ENCODE measurements around the gene AIG1.
"Not testable (repeated sequence)": the region's sequence is repeated elsewhere in the genome, so short reads cannot be mapped to it uniquely, and the experiment has no call there.

Gene AIG1

GRCh38 chr6:143298071-143298470, 237.4 kb downstream of the AIG1 start:
- Histone ChIP-seq H3K4me3 (ENCODE audit: low read depth, low read length) (no peak overlapping the region), H3K27me3 (ENCODE audit: control insufficient read depth, insufficient read depth, low read length) (no peaks in the 10 kb centered on the region), H3K9ac (ENCODE audit: low read depth, low read length) (no peak overlapping the region), H3K36me3 (ENCODE audit: control insufficient read depth, insufficient read depth, low read length) (no peaks in the 10 kb centered on the region), H3K4me1 (ENCODE audit: control insufficient read depth, insufficient read depth, low read length) (no peaks in the 10 kb centered on the region), H3K9me3 (ENCODE audit: control insufficient read depth, insufficient read depth, low read length) (no peaks in the 10 kb centered on the region)

GRCh38 chr6:143299253-143300166, 238.8 kb downstream of the AIG1 start:
- Histone ChIP-seq H3K4me3 (ENCODE audit: low read depth, low read length) (no peak overlapping the region), H3K4me1 (ENCODE audit: control insufficient read depth, insufficient read depth, low read length) (no peaks in the 10 kb centered on the region), H3K27me3 (ENCODE audit: control insufficient read depth, insufficient read depth, low read length) (no peaks in the 10 kb centered on the region), H3K36me3 (ENCODE audit: control insufficient read depth, insufficient read depth, low read length) (no peaks in the 10 kb centered on the region), H3K9me3 (ENCODE audit: control insufficient read depth, insufficient read depth, low read length) (no peaks in the 10 kb centered on the region), H3K9ac (ENCODE audit: low read depth, low read length) (no peak overlapping the region)

GRCh38 chr6:143301188-143301587, 240.5 kb downstream of the AIG1 start:
- Histone ChIP-seq H3K9ac (ENCODE audit: low read depth, low read length) (no peak overlapping the region), H3K27me3 (ENCODE audit: control insufficient read depth, insufficient read depth, low read length) (no peaks in the 10 kb centered on the region), H3K9me3 (ENCODE audit: control insufficient read depth, insufficient read depth, low read length) (no peaks in the 10 kb centered on the region), H3K36me3 (ENCODE audit: control insufficient read depth, insufficient read depth, low read length) (no peaks in the 10 kb centered on the region), H3K4me3 (ENCODE audit: low read depth, low read length) (no peak overlapping the region), H3K4me1 (ENCODE audit: control insufficient read depth, insufficient read depth, low read length) (no peaks in the 10 kb centered on the region)

- not testable (repeated sequence) for H3K9me3 ChIP-seq (ENCODE audit: control insufficient read depth, insufficient read depth, low read length); H3K36me3 ChIP-seq (ENCODE audit: control insufficient read depth, insufficient read depth, low read length); H3K4me3 ChIP-seq (ENCODE audit: low read depth, low read length); H3K27me3 ChIP-seq (ENCODE audit: control insufficient read depth, insufficient read depth, low read length); H3K4me1 ChIP-seq (ENCODE audit: control insufficient read depth, insufficient read depth, low read length); H3K9ac ChIP-seq (ENCODE audit: low read depth, low read length)
Measured at GRCh38 chr6:143307760-143308159, 247.1 kb downstream of the AIG1 start.

- no peak overlapping the region for H3K9ac ChIP-seq (ENCODE audit: low read depth, low read length)
- H3K4me1 ChIP-seq (ENCODE audit: control insufficient read depth, insufficient read depth, low read length): no peaks in the 10 kb centered on the region
- peaks cover 4% of the 10 kb centered on the region for H3K9me3 ChIP-seq (ENCODE audit: control insufficient read depth, insufficient read depth, low read length)
- H3K4me3 ChIP-seq (ENCODE audit: low read depth, low read length): no peak overlapping the region
- H3K27me3 ChIP-seq (ENCODE audit: control insufficient read depth, insufficient read depth, low read length): no peaks in the 10 kb centered on the region
- H3K36me3 ChIP-seq (ENCODE audit: control insufficient read depth, insufficient read depth, low read length): no peaks in the 10 kb centered on the region
Measured at GRCh38 chr6:143313163-143313562, 252.5 kb downstream of the AIG1 start.

- Histone ChIP-seq H3K4me1 (ENCODE audit: control insufficient read depth, insufficient read depth, low read length) (no peaks in the 10 kb centered on the region), H3K9ac (ENCODE audit: low read depth, low read length) (no peak overlapping the region), H3K36me3 (ENCODE audit: control insufficient read depth, insufficient read depth, low read length) (no peaks in the 10 kb centered on the region), H3K4me3 (ENCODE audit: low read depth, low read length) (no peak overlapping the region), H3K27me3 (ENCODE audit: control insufficient read depth, insufficient read depth, low read length) (no peaks in the 10 kb centered on the region), H3K9me3 (ENCODE audit: control insufficient read depth, insufficient read depth, low read length) (no peaks in the 10 kb centered on the region)
Measured at GRCh38 chr6:143321491-143322086, 260.9 kb downstream of the AIG1 start.

- Histone ChIP-seq H3K27me3 (ENCODE audit: control insufficient read depth, insufficient read depth, low read length) (no peaks in the 10 kb centered on the region), H3K9ac (ENCODE audit: low read depth, low read length) (no peak overlapping the region)
Measured at GRCh38 chr6:143322386-143322785, 261.7 kb downstream of the AIG1 start.

GRCh38 chr6:143323729-143324470, 263.2 kb downstream of the AIG1 start:
- no peaks in the 10 kb centered on the region for H3K27me3 ChIP-seq (ENCODE audit: control insufficient read depth, insufficient read depth, low read length)
- no peaks in the 10 kb centered on the region for H3K36me3 ChIP-seq (ENCODE audit: control insufficient read depth, insufficient read depth, low read length)
- H3K9me3 ChIP-seq (ENCODE audit: control insufficient read depth, insufficient read depth, low read length): no peaks in the 10 kb centered on the region
- H3K4me3 ChIP-seq (ENCODE audit: low read depth, low read length): no peak overlapping the region
- H3K9ac ChIP-seq (ENCODE audit: low read depth, low read length): no peak overlapping the region
- H3K4me1 ChIP-seq (ENCODE audit: control insufficient read depth, insufficient read depth, low read length): no peaks in the 10 kb centered on the region

More at GRCh38 chr6:143322386-143322785, 261.7 kb downstream of the AIG1 start:
- no peaks in the 10 kb centered on the region for H3K9me3 ChIP-seq (ENCODE audit: control insufficient read depth, insufficient read depth, low read length)
- no peak overlapping the region for H3K4me3 ChIP-seq (ENCODE audit: low read depth, low read length)
- H3K36me3 ChIP-seq (ENCODE audit: control insufficient read depth, insufficient read depth, low read length): no peaks in the 10 kb centered on the region
- H3K4me1 ChIP-seq (ENCODE audit: control insufficient read depth, insufficient read depth, low read length): no peaks in the 10 kb centered on the region

- no peaks in the 10 kb centered on the region for H3K36me3 ChIP-seq (ENCODE audit: control insufficient read depth, insufficient read depth, low read length)
- no peaks in the 10 kb centered on the region for H3K27me3 ChIP-seq (ENCODE audit: control insufficient read depth, insufficient read depth, low read length)
- no peak overlapping the region for H3K4me3 ChIP-seq (ENCODE audit: low read depth, low read length)
- no peaks in the 10 kb centered on the region for H3K4me1 ChIP-seq (ENCODE audit: control insufficient read depth, insufficient read depth, low read length)
- H3K9ac ChIP-seq (ENCODE audit: low read depth, low read length): no peak overlapping the region
- H3K9me3 ChIP-seq (ENCODE audit: control insufficient read depth, insufficient read depth, low read length): no peaks in the 10 kb centered on the region
Measured at GRCh38 chr6:143325379-143326140, 264.9 kb downstream of the AIG1 start.

- Histone ChIP-seq H3K9ac (ENCODE audit: low read depth, low read length) (no peak overlapping the region), H3K27me3 (ENCODE audit: control insufficient read depth, insufficient read depth, low read length) (no peaks in the 10 kb centered on the region), H3K9me3 (ENCODE audit: control insufficient read depth, insufficient read depth, low read length) (no peaks in the 10 kb centered on the region), H3K4me3 (ENCODE audit: low read depth, low read length) (no peak overlapping the region), H3K36me3 (ENCODE audit: control insufficient read depth, insufficient read depth, low read length) (no peaks in the 10 kb centered on the region), H3K4me1 (ENCODE audit: control insufficient read depth, insufficient read depth, low read length) (no peaks in the 10 kb centered on the region)
Measured at GRCh38 chr6:143328876-143329275, 268.2 kb downstream of the AIG1 start.

- no peaks in the 10 kb centered on the region for H3K27me3 ChIP-seq (ENCODE audit: control insufficient read depth, insufficient read depth, low read length)
- H3K9ac ChIP-seq (ENCODE audit: low read depth, low read length): no peak overlapping the region
- H3K36me3 ChIP-seq (ENCODE audit: control insufficient read depth, insufficient read depth, low read length): no peaks in the 10 kb centered on the region
- H3K4me3 ChIP-seq (ENCODE audit: low read depth, low read length): no peak overlapping the region
- H3K9me3 ChIP-seq (ENCODE audit: control insufficient read depth, insufficient read depth, low read length): no peaks in the 10 kb centered on the region
- H3K4me1 ChIP-seq (ENCODE audit: control insufficient read depth, insufficient read depth, low read length): no peaks in the 10 kb centered on the region
Measured at GRCh38 chr6:143329323-143329722, 268.6 kb downstream of the AIG1 start.
